GM12874 (cell line): ENCODE measurements around the gene SHH.

Experiments
- TF ChIP-seq, protein P1 (sequence below): IDR thresholded peaks from 2 replicates; pipeline ENCODE4 v1.5.1; 2011; ENCODE audit warnings: low read depth, mild to moderate bottlenecking, control low read depth, low read length, moderate library complexity; ENCODE audit not compliant: insufficient read depth

SHH gene

DNA sequence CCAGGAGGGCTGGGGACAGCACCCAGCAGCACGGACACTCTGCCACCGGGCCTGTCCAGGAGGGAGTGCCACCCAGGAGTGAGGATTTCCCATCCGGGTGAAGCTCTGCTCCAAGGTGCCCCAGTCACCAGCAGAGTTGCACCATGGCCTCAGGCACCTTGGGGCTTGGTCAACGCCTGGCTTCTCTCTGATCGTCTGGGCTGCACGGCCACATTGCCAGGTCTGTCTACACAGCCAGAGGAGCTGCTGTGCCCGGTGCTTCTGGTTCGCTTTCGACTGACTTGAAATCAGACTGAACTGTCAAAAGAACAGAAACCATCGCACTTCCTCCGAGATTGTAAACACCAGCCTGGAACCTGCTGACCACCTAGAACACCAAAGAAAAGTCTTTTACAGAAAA, 12.0 kb downstream of the SHH start:
- TF ChIP-seq, protein P1, sequence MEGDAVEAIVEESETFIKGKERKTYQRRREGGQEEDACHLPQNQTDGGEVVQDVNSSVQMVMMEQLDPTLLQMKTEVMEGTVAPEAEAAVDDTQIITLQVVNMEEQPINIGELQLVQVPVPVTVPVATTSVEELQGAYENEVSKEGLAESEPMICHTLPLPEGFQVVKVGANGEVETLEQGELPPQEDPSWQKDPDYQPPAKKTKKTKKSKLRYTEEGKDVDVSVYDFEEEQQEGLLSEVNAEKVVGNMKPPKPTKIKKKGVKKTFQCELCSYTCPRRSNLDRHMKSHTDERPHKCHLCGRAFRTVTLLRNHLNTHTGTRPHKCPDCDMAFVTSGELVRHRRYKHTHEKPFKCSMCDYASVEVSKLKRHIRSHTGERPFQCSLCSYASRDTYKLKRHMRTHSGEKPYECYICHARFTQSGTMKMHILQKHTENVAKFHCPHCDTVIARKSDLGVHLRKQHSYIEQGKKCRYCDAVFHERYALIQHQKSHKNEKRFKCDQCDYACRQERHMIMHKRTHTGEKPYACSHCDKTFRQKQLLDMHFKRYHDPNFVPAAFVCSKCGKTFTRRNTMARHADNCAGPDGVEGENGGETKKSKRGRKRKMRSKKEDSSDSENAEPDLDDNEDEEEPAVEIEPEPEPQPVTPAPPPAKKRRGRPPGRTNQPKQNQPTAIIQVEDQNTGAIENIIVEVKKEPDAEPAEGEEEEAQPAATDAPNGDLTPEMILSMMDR = no peak

DNA sequence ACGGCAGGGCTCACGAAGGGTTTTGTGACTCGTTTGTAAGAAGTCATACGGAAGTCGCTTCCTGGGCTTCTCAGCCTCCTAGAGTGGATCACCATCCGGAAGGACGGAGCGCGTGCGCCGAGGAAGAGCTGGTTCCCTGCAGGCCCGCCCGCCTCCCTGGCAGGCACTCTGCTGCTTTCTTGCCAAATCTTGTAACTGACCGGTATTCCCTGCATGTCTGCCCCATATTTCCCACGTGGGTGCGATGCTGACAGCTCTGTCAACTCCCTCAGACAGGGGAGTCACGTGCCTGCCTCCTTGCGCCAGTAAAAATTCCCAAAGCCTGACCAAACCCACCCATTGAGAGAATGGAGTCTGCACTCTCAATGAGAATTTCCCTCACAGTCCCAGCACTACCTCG, 12.7 kb downstream of the SHH start:
- TF ChIP-seq, protein P1 = no peak

DNA sequence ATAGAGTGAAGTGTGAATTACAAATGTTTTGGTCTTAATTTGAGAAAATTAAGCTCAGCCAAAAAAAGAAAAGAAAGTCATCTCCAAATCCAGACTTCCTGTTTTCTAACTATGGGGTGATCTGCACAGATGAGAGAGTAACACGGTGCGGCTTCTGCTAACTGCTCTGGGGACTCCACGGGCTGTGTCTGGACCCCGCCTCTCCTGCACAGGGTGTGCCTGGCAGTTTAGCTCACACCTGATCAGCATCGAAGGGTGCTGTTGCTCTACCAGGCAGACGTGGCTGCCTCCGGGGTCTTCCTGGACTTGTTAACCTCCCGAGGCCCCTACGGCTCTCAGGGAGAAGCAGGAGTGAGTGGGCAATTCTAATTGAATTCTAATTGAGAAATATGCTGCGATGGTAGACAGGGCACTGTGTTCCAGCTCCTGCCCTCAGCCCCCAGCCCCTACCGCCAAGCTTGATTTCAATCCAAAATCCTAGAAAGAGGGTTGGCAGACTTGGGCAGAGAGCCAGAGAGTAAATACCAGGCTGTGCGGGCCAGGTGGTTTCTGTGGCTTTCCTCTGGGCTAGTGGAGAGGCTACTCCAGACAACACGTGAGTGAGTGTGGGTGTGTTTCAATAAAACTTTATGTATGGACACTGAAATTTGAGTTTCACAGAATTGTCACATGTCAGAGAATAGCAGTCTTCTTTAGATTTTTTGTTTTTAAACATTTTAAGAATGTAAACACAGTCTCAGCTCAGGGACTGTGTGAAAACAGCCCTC, 13.4 kb downstream of the SHH start:
- TF ChIP-seq, protein P1 = no peak

DNA sequence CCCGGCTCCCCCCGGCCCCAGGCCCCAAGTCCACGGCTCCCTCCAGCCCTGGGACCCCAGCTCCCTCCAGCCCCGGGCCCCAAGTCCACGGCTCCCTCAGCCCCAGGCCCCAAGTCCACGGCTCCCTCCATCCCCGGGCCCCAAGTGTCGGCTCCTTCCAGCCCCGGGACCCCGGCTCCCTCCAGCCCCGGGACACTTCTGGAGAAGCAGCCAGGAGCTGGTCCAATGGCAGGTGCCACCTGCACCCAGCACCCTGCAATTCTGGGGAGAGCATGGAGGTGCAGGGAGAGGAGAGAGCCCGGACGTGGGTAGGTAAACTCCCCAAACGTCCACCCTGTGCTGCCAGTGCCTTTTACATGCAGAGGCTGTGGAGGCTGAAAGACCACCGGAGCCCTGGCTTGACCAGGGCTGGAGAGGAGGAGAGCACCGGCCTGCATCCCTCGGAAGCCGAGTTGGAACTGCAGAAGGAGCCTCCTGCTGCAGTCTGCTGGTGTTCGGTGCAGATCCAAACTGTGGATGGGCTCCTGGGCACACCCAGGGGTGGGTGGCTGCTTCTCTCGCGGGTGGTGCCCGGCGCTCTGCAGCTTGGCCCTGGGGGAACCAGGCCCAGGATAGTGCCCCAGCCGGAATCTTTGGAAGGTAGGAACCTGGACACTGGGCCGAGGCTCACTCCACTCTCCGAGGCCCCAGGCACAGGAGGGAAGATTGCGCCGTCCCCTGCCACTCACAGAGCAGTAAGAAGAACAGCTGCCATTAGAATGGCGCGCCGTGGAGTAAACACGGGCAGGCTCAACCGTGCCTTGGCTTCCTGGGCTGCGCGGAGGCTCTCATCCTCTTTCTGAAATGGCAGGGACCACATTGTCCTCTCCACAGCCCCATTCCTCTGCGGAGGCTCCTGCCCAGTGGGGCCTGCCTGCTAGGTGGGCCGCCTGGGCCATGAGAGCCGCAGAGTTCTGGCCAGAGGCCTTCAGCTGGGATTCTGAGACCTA, 14.7 kb downstream of the SHH start:
- TF ChIP-seq, protein P1 = no peak

DNA sequence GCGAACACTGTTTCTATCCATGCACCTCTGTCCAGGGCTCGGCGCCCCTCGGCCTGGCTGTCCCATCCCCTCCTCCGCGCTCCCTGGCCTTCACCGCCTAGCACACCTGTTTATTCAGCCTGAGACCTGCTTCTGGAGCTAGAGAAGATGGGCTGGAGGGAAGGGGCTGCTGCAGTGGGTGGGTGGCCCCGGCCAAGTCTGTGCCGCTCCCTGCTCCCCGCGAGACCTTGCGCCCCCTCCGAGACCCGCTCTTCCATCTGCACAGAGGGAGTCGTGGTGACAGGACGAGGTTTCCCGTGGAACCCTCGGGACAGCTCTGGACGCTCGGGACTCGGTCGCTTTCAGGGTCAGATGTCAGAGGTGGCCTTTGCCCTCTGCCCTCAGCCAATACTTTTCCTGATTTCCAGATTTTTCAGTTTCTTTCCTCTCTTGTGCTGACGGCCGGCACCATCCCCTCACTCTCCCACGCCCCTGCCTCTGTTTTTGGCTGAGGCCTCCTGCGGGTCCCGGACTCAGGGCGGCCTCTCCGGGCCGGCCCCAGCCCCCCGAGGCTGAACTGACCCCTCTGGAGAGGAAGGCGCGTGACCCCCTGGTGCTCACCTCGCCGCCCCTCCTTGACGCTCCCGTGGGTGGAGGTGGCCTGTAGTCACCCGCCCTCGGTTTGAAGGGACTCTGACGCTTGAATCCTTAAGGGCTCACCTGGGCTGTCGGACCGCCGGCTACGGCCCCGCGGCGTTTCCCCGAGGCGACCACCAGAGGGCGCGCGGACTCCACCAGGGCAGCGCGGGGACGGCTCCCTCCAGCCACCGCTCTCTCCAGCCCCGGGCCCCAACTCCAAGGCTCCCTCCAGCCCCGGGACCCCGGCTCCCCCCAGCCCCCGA, 15.6 kb downstream of the SHH start:
- TF ChIP-seq, protein P1 = peak; percentile 98

DNA sequence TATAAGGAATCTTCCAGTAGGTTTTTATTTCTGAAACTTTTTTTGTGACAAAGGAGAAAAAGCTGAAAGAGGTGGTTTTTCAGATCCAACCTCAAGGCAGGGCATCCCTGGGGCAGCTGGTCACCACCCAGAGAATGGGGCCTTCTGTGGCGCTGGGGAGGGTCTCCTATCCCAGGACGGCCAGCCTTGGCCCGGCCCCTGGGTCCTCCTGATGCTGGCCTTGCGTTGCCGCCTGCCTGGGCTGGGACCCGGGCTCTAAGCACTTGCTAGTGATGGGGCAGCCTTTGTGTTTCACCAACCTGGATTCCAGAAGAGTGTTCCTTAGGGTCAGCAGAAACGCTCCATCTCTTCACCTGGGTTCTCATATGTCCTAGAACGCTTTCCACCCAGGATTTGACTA, 16.3 kb downstream of the SHH start:
- TF ChIP-seq, protein P1 = no peak

DNA sequence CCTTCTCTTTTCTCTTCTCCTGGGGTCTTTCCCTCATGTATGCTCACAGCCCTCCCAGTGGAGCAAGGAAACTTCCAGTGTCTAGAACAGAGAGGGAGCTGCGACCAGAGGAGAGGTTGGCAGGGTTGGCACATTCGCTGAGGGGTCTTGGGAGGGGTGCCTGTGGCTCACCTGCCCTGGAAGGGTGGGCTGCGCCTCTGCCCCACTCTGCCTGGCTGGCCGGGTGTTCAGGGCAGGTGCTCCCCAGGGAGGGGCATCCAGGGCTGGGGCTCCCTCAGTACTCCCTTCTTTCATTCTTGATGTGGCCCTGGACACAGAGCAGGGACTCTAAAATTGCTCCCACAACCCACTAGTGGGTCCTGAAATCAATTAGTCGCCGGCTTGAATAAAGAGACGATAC, 16.9 kb downstream of the SHH start:
- TF ChIP-seq, protein P1 = no peak
